Mammary epithelial cell (primary cell): Measurements from ENCODE around the gene KMT2D.

Experiments
- CTCF ChIP-seq, 2 donors: IDR thresholded peaks in 1 of 2; conservative IDR thresholded peaks in 1 of 2; 2 replicates each; pipeline ENCODE4 v1.5.1; 2011 to 2012; ENCODE audit warnings: inconsistent platforms in 2 of 2, low read length in 2 of 2, mild to moderate bottlenecking in 2 of 2, control low read depth in 1 of 2, low read depth in 1 of 2; ENCODE audit not compliant: insufficient read depth in 1 of 2; ENCODE audit errors: extremely low read depth in 1 of 2
- EZH2 ChIP-seq: IDR thresholded peaks from 2 replicates; pipeline ENCODE4 v1.6.1; 2012; ENCODE audit warnings: low read length, inconsistent platforms, borderline replicate concordance

- TF ChIP-seq CTCF (conservative IDR thresholded peaks at IDR 0.05 in 1 of 2, IDR thresholded peaks at IDR 0.05 in 1 of 2; ENCODE audit: extremely low read depth in 1 of 2, insufficient read depth in 1 of 2, low read depth in 1 of 2, low read length in 2 of 2): no peak
- no peak for TF ChIP-seq EZH2
Observed at GRCh38 chr12:49024543-49024942, 36.1 kb downstream of the KMT2D start.
